GM12878 (cell line): ENCODE results near the gene LCLAT1. TPM values are rescaled to one million over a fixed set of nuclear protein-coding genes. Genes with fewer than 3 reads are reported as not detected.

Source experiments
- ATAC-seq: fragments of 200-7000 bp; cut with Tn5 transposase; 3 replicates; pipeline ENCODE4 v1.9.1; 2020; ENCODE audit warnings: mild to moderate bottlenecking, moderate library complexity
- BruUV-seq: library from RNA; stranded (reverse); fragments of 400-500 nt; replicated peaks from 2 replicates; lab custom pipeline; 2021; lab: Mats Ljungman, UMichigan
- CTCF ChIA-PET: fragments of 300-600 bp; sonication (Branson Sonifier 250); formaldehyde crosslinking; extraction: SDS; loops from one replicate; lab custom pipeline; 2021; ENCODE audit warnings: inconsistent platforms; lab: Yijun Ruan, JAX
- POLR2A ChIA-PET: fragments of 350-600 bp; formaldehyde crosslinking; extraction: SDS; loops from one replicate; lab custom pipeline; 2021; ENCODE audit warnings: inconsistent platforms; lab: Charles Lee
- RAD21 ChIA-PET: fragments of 300-600 bp; sonication (Branson Sonifier 250); formaldehyde crosslinking; loops from one replicate; lab custom pipeline; 2023; ENCODE audit warnings: antibody characterized with exemption; ENCODE audit not compliant: unreplicated experiment; lab: Charles Lee
- SMC1A ChIA-PET: fragments of 300-600 bp; sonication (Branson Sonifier 250); formaldehyde crosslinking; loops from one replicate; lab custom pipeline; 2023; ENCODE audit not compliant: unreplicated experiment, uncharacterized antibody; lab: Charles Lee
- DNase-seq: peaks from one replicate; pipeline ENCODE4 v3.0.0-alpha.2; 2011; ENCODE audit warnings: low read depth, low spot score
- FAIRE-seq: peaks from 3 replicates; lab custom pipeline; 2011; peaks lifted over from hg19 to GRCh38; lab: Jason Lieb, UNC
- H2AFZ ChIP-seq: 2 replicates; pipeline ENCODE4 v1.6.0; 2011; ENCODE audit warnings: low read depth, low read length, control low read depth; ENCODE audit not compliant: control insufficient read depth
- H3K27ac ChIP-seq: 2 replicates; pipeline ENCODE4 v1.5.1; 2011; ENCODE audit warnings: control low read depth; ENCODE audit not compliant: control insufficient read depth, insufficient read depth
- H3K27me3 ChIP-seq, 2 experiments: replicated peaks in 1 of 2; 2 replicates each; pipeline versions ENCODE4 v1.6.0 to v1.6.1; 2011; ENCODE audit warnings: low read length in 1 of 2; ENCODE audit not compliant: control insufficient read depth in 2 of 2, insufficient read depth in 2 of 2
- H3K36me3 ChIP-seq, 2 experiments: 2 replicates each; pipeline ENCODE4 v1.5.1; 2011; ENCODE audit warnings: low read length in 1 of 2; ENCODE audit not compliant: control insufficient read depth in 2 of 2, insufficient read depth in 2 of 2
- H3K4me1 ChIP-seq: 2 replicates; pipeline ENCODE4 v1.6.1; 2011; ENCODE audit warnings: mild to moderate bottlenecking, low read length, moderate library complexity, mixed read lengths; ENCODE audit not compliant: control insufficient read depth, insufficient read depth
- H3K4me2 ChIP-seq: 2 replicates; pipeline ENCODE4 v1.6.0; 2011; ENCODE audit warnings: control low read depth; ENCODE audit not compliant: control insufficient read depth, insufficient read depth
- H3K4me3 ChIP-seq: fragments of 200-600 bp; sonication (generic); 2 replicates; pipeline ENCODE4 v1.5.1; 2016
- H3K79me2 ChIP-seq: 2 replicates; pipeline ENCODE4 v1.6.0; 2011; ENCODE audit warnings: low read length; ENCODE audit not compliant: control insufficient read depth, insufficient read depth
- H3K9ac ChIP-seq: 2 replicates; pipeline ENCODE4 v1.8.0; 2011; ENCODE audit warnings: low read length, control low read depth, mixed read lengths; ENCODE audit not compliant: control insufficient read depth, insufficient read depth
- H3K9me3 ChIP-seq: replicated peaks from 3 replicates; pipeline ENCODE4 v1.5.1; 2011; ENCODE audit warnings: mild to moderate bottlenecking, low read length; ENCODE audit not compliant: control insufficient read depth, insufficient read depth
- H4K20me1 ChIP-seq: 2 replicates; pipeline ENCODE4 v1.6.0; 2011; ENCODE audit not compliant: control insufficient read depth, insufficient read depth
- HDAC2 ChIP-seq: fragments of 200-600 bp; sonication (generic); IDR thresholded peaks from 2 replicates; pipeline ENCODE4 v1.6.1; 2017
- IRF4 ChIP-seq: IDR thresholded peaks from 2 replicates; pipeline ENCODE4 v1.6.1; 2011; ENCODE audit warnings: low read depth, low read length
- RAD21 ChIP-seq: IDR thresholded peaks from 2 replicates; pipeline ENCODE4 v1.6.1; 2011; ENCODE audit warnings: mild to moderate bottlenecking, low read depth, low read length, moderate library complexity; ENCODE audit not compliant: insufficient read depth
- TCF7 ChIP-seq: IDR thresholded peaks from 2 replicates; pipeline ENCODE4 v1.6.1; 2014; ENCODE audit warnings: antibody characterized with exemption, borderline replicate concordance
- ZNF622 ChIP-seq: fragments of 450-650 bp; IDR thresholded peaks from 2 replicates; pipeline ENCODE4 v1.6.1; 2017; ENCODE audit warnings: mild to moderate bottlenecking, inconsistent platforms
- WGBS: methylation state at CpG from one replicate; pipeline ENCODE4 v1.1.6; 2016; ENCODE audit warnings: low lambda C conversion rate; ENCODE audit not compliant: insufficient replicate concordance, insufficient coverage; ENCODE audit errors: missing lambda C conversion rate; 5-methylcytosine and 5-hydroxymethylcytosine counted together
- in situ Hi-C: fragments of 300-500 bp; cut with MboI; formaldehyde crosslinking; loops from 9 replicates; pipeline ENCODE4 v1.14.3; 2018; ENCODE audit warnings: mixed read lengths
- intact Hi-C: fragments of 100-400 bp; cut with micrococcal nuclease; formaldehyde crosslinking; loops from one replicate; pipeline ENCODE4 v1.14.2; 2022; ENCODE audit not compliant: unreplicated experiment
- polyA plus RNA-seq, 11 experiments: library from polyadenylated mRNA; depleted of rRNA in 4 of 11; unstranded in 6 of 11; stranded (reverse) in 5 of 11; fragments of >200 nt; fragmentation: Nextera tagmentation in 4 of 11; fragmentation: Illumina TruSeq in 1 of 11; extraction: Ambion mirVana in 4 of 11; extraction: Trizol in 1 of 11; gene quantifications; 1 replicate in 1 of 11; 2 replicates in 10 of 11; pipeline versions ENCODE4 v1.2.1 to v1.2.3, GENCODE V29; 2011 to 2016; ENCODE audit warnings: inconsistent platforms in 2 of 11, missing spikeins in 2 of 11, low read depth in 1 of 11
- total RNA-seq, 4 experiments: library from RNA; depleted of rRNA in 3 of 4; stranded (reverse); fragments of >200 nt in 3 of 4; fragmentation: Illumina TruSeq in 1 of 4; extraction: Trizol in 1 of 4; gene quantifications; 2 replicates each; pipeline versions ENCODE4 v1.2.1 to v1.2.3, GENCODE V29; 2013 to 2021
- TF ChIP-seq, protein P1 (sequence below): fragments of 450-650 bp; formaldehyde crosslinking; IDR thresholded peaks from 2 replicates; pipeline ENCODE4 v1.4.0; 2022; ENCODE audit warnings: mild to moderate bottlenecking, moderate library complexity
- TF ChIP-seq, protein P2 (sequence below): IDR thresholded peaks from 2 replicates; pipeline ENCODE4 v1.6.1; 2011; ENCODE audit warnings: low read depth, mild to moderate bottlenecking, low read length, moderate library complexity, borderline replicate concordance; ENCODE audit errors: extremely low read depth
- TF ChIP-seq, protein P3 (sequence below): fragments of 450-650 bp; conservative IDR thresholded peaks from 2 replicates; pipeline ENCODE4 v1.6.1; 2017; ENCODE audit warnings: mild to moderate bottlenecking, moderate library complexity
- TF ChIP-seq, protein P4 (sequence below): fragments of 450-650 bp; formaldehyde crosslinking; IDR thresholded peaks from 2 replicates; pipeline ENCODE4 v1.4.0; 2020; ENCODE audit warnings: mild to moderate bottlenecking, moderate library complexity
- TF ChIP-seq, protein P5 (sequence below): fragments of 450-650 bp; IDR thresholded peaks from 2 replicates; pipeline ENCODE4 v1.6.1; 2016; ENCODE audit warnings: mild to moderate bottlenecking

Gene LCLAT1
- total and polyA plus RNA-seq, 10 of the 15 experiments (the other 5 are each of a cell fraction or from before 2014, with no cell fraction given) = 8.1 to 33.0 (median 15.9) TPM

DNA sequence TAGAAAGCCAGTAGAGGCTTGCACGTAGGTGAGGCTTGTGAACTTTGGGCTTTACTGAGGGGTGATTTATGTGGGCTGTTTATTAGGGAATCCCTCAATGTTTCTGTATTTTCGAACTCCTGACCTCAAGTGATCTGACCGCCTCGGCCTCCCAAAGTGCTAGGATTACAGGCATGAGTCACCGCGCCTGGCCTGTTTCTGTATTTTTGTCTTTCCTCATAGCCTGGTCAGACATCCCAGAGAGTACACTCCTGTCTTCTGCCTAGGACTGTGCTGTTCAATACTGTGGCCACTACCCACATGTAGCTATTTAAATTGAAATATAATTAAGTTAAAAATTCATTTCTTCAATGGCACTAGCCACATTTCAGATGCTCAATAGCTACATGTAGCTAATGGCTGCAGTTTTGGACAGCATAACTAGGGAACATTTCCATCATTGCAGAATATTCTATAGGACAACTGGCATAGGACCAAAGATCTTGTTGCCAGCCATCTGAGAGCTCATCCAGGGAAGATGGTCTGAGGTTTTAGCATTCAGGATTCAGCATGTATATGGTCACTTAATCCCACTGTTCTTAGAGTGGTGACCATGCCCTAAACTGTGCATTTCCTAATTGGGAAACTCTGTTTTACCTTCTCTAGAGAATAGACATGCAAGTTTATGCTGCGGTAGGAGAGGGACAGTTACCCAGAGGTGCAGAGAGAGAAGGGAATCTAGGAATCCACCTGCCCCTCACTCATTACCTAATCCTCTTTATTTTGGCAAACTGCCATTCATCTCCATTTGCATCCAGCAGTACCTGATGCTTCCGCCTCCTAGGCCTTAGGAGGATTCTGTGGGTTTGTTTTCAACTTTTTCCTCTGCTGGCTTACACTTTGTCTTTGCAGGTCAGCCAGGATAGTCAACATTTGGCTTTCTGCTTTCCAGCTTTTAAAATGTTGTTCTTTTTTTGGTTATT is 64.4 kb downstream of the LCLAT1 start:
- no peak overlapping the region for H3K27ac ChIP-seq
- H3K4me3 ChIP-seq = no peak overlapping the region
- ChIA-PET SMC1A (interaction anchor here (0.6 to 1.7 kb wide), 8 partner anchors 17 to 294 kb away, joined by 3 to 6 read pairs (median 3); no protein-coding TSS in a partner anchor), RAD21 (interaction anchor here (1.0 to 1.4 kb wide), 2 partner anchors 30 to 176 kb away, joined by 3 read pairs; no protein-coding TSS in a partner anchor), CTCF (interaction anchor here (0.6 to 1.2 kb wide), 3 partner anchors 200 to 361 kb away, joined by 3 read pairs; no protein-coding TSS in a partner anchor), POLR2A (no interaction called here)
- no TSS peak for BruUV-seq
- in situ Hi-C loops = no loop called here
- 82% methylated on average over 8 of the region's 8 CpGs for WGBS
- H3K36me3 ChIP-seq = no peaks in the 10 kb centered on the region; a peak in 1 of 4 replicates
- no peaks in the 10 kb centered on the region for H4K20me1 ChIP-seq
- intact Hi-C loops = no loop called here
- H3K4me2 ChIP-seq = no peak overlapping the region
- no peaks in the 10 kb centered on the region for H3K27me3 ChIP-seq
- peaks cover 8% of the 10 kb centered on the region; the same call in 1 of the 2 replicates for H3K4me1 ChIP-seq
- H2AFZ ChIP-seq = no peak overlapping the region
- no peak for FAIRE-seq
- no peak for ATAC-seq
- peaks cover 2% of the 10 kb centered on the region for H3K9me3 ChIP-seq
- no peak for DNase-seq
- no peak overlapping the region for H3K9ac ChIP-seq
- H3K79me2 ChIP-seq = no peaks in the 10 kb centered on the region; the same call in none of the 2 replicates
- TF ChIP-seq, protein P1, sequence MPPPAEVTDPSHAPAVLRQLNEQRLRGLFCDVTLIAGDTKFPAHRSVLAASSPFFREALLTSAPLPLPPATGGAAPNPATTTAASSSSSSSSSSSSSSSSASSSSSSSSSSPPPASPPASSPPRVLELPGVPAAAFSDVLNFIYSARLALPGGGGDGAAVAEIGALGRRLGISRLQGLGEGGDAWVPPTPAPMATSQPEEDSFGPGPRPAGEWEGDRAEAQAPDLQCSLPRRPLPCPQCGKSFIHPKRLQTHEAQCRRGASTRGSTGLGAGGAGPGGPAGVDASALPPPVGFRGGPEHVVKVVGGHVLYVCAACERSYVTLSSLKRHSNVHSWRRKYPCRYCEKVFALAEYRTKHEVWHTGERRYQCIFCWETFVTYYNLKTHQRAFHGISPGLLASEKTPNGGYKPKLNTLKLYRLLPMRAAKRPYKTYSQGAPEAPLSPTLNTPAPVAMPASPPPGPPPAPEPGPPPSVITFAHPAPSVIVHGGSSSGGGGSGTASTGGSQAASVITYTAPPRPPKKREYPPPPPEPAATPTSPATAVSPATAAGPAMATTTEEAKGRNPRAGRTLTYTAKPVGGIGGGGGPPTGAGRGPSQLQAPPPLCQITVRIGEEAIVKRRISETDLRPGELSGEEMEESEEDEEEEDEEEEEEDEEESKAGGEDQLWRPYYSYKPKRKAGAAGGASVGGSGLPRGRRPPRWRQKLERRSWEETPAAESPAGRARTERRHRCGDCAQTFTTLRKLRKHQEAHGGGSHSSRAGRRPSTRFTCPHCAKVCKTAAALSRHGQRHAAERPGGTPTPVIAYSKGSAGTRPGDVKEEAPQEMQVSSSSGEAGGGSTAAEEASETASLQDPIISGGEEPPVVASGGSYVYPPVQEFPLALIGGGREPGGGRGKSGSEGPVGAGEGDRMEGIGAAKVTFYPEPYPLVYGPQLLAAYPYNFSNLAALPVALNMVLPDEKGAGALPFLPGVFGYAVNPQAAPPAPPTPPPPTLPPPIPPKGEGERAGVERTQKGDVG (CRISPR knock-in tag) = no peak
- TF ChIP-seq, protein P2, sequence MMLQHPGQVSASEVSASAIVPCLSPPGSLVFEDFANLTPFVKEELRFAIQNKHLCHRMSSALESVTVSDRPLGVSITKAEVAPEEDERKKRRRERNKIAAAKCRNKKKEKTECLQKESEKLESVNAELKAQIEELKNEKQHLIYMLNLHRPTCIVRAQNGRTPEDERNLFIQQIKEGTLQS = no peak
- TF ChIP-seq TCF7 = no peak
- TF ChIP-seq, protein P3, sequence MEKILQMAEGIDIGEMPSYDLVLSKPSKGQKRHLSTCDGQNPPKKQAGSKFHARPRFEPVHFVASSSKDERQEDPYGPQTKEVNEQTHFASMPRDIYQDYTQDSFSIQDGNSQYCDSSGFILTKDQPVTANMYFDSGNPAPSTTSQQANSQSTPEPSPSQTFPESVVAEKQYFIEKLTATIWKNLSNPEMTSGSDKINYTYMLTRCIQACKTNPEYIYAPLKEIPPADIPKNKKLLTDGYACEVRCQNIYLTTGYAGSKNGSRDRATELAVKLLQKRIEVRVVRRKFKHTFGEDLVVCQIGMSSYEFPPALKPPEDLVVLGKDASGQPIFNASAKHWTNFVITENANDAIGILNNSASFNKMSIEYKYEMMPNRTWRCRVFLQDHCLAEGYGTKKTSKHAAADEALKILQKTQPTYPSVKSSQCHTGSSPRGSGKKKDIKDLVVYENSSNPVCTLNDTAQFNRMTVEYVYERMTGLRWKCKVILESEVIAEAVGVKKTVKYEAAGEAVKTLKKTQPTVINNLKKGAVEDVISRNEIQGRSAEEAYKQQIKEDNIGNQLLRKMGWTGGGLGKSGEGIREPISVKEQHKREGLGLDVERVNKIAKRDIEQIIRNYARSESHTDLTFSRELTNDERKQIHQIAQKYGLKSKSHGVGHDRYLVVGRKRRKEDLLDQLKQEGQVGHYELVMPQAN = no peak
- no peak for TF ChIP-seq HDAC2
- TF ChIP-seq, protein P4, sequence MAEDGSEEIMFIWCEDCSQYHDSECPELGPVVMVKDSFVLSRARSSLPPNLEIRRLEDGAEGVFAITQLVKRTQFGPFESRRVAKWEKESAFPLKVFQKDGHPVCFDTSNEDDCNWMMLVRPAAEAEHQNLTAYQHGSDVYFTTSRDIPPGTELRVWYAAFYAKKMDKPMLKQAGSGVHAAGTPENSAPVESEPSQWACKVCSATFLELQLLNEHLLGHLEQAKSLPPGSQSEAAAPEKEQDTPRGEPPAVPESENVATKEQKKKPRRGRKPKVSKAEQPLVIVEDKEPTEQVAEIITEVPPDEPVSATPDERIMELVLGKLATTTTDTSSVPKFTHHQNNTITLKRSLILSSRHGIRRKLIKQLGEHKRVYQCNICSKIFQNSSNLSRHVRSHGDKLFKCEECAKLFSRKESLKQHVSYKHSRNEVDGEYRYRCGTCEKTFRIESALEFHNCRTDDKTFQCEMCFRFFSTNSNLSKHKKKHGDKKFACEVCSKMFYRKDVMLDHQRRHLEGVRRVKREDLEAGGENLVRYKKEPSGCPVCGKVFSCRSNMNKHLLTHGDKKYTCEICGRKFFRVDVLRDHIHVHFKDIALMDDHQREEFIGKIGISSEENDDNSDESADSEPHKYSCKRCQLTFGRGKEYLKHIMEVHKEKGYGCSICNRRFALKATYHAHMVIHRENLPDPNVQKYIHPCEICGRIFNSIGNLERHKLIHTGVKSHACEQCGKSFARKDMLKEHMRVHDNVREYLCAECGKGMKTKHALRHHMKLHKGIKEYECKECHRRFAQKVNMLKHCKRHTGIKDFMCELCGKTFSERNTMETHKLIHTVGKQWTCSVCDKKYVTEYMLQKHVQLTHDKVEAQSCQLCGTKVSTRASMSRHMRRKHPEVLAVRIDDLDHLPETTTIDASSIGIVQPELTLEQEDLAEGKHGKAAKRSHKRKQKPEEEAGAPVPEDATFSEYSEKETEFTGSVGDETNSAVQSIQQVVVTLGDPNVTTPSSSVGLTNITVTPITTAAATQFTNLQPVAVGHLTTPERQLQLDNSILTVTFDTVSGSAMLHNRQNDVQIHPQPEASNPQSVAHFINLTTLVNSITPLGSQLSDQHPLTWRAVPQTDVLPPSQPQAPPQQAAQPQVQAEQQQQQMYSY (CRISPR knock-in tag) = no peak
- TF ChIP-seq, protein P5, sequence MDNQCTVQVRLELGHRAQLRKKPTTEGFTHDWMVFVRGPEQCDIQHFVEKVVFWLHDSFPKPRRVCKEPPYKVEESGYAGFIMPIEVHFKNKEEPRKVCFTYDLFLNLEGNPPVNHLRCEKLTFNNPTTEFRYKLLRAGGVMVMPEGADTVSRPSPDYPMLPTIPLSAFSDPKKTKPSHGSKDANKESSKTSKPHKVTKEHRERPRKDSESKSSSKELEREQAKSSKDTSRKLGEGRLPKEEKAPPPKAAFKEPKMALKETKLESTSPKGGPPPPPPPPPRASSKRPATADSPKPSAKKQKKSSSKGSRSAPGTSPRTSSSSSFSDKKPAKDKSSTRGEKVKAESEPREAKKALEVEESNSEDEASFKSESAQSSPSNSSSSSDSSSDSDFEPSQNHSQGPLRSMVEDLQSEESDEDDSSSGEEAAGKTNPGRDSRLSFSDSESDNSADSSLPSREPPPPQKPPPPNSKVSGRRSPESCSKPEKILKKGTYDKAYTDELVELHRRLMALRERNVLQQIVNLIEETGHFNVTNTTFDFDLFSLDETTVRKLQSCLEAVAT = no peak
- no peak for TF ChIP-seq ZNF622
- TF ChIP-seq IRF4 = no peak
- TF ChIP-seq RAD21 = no peak
